ENCODE measurements around the gene FAM107A. TPM values are rescaled to one million over a fixed set of nuclear protein-coding genes. Genes with fewer than 3 reads are reported as not detected.

Gene FAM107A
- total RNA-seq: not detected in 2 replicates

- no peak for DNase-seq
- intact Hi-C loops (cut with micrococcal nuclease): no loop called here
- ChIA-PET POLR2A (no interaction called here), CTCF (no interaction called here)
- no peaks in the 10 kb centered on the region for H3K36me3 Mint-ChIP-seq (ENCODE audit: low read depth)
- peaks cover 3% of the 10 kb centered on the region for H3K4me1 Mint-ChIP-seq
- ATAC-seq (ENCODE audit: low read depth): no peak
- no peak within 1 kb of the TSS for H3K4me3 Mint-ChIP-seq
- H3K27me3 Mint-ChIP-seq: peaks cover 1% of the 10 kb centered on the region
- no peaks in the 10 kb centered on the region for H3K9me3 Mint-ChIP-seq
- H3K27ac Mint-ChIP-seq: no peak within 1 kb of the TSS
- no peak for TF ChIP-seq CTCF (IDR thresholded peaks at IDR 0.05)
Measured at GRCh38 chr3:58577269-58577821, at the start of gene FAM107A. Gene FAM107A (minus strand): TSS chr3:58577391. CDS start chr3:58569860, 7,531 bp downstream.

- no peak for TF ChIP-seq CTCF (IDR thresholded peaks at IDR 0.05)
- Mint-ChIP-seq H3K9me3 (no peaks in the 10 kb centered on the region), H3K27me3 (peaks cover 2% of the 10 kb centered on the region), H3K4me3 (no peak overlapping the region), H3K36me3 (ENCODE audit: low read depth) (no peaks in the 10 kb centered on the region), H3K4me1 (no peaks in the 10 kb centered on the region), H3K27ac (no peak overlapping the region)
- ChIA-PET CTCF (interaction anchor here (1.0 kb wide), 1 partner anchor 57 kb away, joined by 3 read pairs; no protein-coding TSS in a partner anchor), POLR2A (no interaction called here)
- intact Hi-C loops (cut with micrococcal nuclease): no loop called here
- no peak for DNase-seq
- ATAC-seq (ENCODE audit: low read depth): no peak
Measured at GRCh38 chr3:58625196-58625824, 48.1 kb upstream of the FAM107A start.

- CTCF ChIA-PET: interaction anchor here (0.7 kb wide), 1 partner anchor 19 kb away, joined by 3 read pairs; no protein-coding TSS in a partner anchor
- no peak overlapping the region for H3K27ac Mint-ChIP-seq
- H3K9me3 Mint-ChIP-seq: no peaks in the 10 kb centered on the region
- H3K27me3 Mint-ChIP-seq: peaks cover 2% of the 10 kb centered on the region
- no peaks in the 10 kb centered on the region for H3K4me1 Mint-ChIP-seq
- ATAC-seq (ENCODE audit: low read depth): no peak
- H3K36me3 Mint-ChIP-seq (ENCODE audit: low read depth): no peaks in the 10 kb centered on the region
- intact Hi-C loops (cut with micrococcal nuclease): no loop called here
- POLR2A ChIA-PET: no interaction called here
- no peak overlapping the region for H3K4me3 Mint-ChIP-seq
- TF ChIP-seq CTCF (IDR thresholded peaks at IDR 0.05): no peak
- DNase-seq: no peak
Measured at GRCh38 chr3:58624550-58624949, 47.4 kb upstream of the FAM107A start.

- ATAC-seq (ENCODE audit: low read depth): no peak
- no peak for TF ChIP-seq CTCF (IDR thresholded peaks at IDR 0.05)
- intact Hi-C loops (cut with micrococcal nuclease): no loop called here
- ChIA-PET CTCF (interaction anchor here (0.7 to 0.9 kb wide), 2 partner anchors 17 to 20 kb away, joined by 3 to 4 read pairs; no protein-coding TSS in a partner anchor), POLR2A (no interaction called here)
- no peak overlapping the region for H3K27ac Mint-ChIP-seq
- no peaks in the 10 kb centered on the region for H3K9me3 Mint-ChIP-seq
- no peaks in the 10 kb centered on the region for H3K36me3 Mint-ChIP-seq (ENCODE audit: low read depth)
- H3K4me1 Mint-ChIP-seq: no peaks in the 10 kb centered on the region
- no peak for DNase-seq
- H3K27me3 Mint-ChIP-seq: peaks cover 2% of the 10 kb centered on the region
- H3K4me3 Mint-ChIP-seq: no peak overlapping the region
Measured at GRCh38 chr3:58623961-58624360, 46.8 kb upstream of the FAM107A start.

GRCh38 chr3:58623478-58623877 lies 46.3 kb upstream of the FAM107A start:
- ATAC-seq (ENCODE audit: low read depth): no peak
- Mint-ChIP-seq H3K4me1 (no peaks in the 10 kb centered on the region), H3K9me3 (no peaks in the 10 kb centered on the region)

More at GRCh38 chr3:58623478-58623877, 46.3 kb upstream of the FAM107A start:
- Mint-ChIP-seq H3K4me3 (no peak overlapping the region), H3K27me3 (peaks cover 2% of the 10 kb centered on the region), H3K27ac (no peak overlapping the region), H3K36me3 (ENCODE audit: low read depth) (no peaks in the 10 kb centered on the region)
- intact Hi-C loops (cut with micrococcal nuclease): no loop called here
- TF ChIP-seq CTCF (IDR thresholded peaks at IDR 0.05): no peak
- ChIA-PET CTCF (interaction anchor here (0.9 kb wide), 1 partner anchor 18 kb away, joined by 4 read pairs; no protein-coding TSS in a partner anchor), POLR2A (no interaction called here)
- no peak for DNase-seq
